Urothelium cell line (cell line): ENCODE results near the gene GDPD4.

Source experiments
- DNase-seq: peaks from one replicate; pipeline ENCODE4 v3.0.0; 2011; ENCODE audit warnings: low spot score, mixed read lengths
- FAIRE-seq: peaks from 2 replicates; lab custom pipeline; 2011; peaks lifted over from hg19 to GRCh38; lab: Jason Lieb, UNC

GDPD4 gene

DNA sequence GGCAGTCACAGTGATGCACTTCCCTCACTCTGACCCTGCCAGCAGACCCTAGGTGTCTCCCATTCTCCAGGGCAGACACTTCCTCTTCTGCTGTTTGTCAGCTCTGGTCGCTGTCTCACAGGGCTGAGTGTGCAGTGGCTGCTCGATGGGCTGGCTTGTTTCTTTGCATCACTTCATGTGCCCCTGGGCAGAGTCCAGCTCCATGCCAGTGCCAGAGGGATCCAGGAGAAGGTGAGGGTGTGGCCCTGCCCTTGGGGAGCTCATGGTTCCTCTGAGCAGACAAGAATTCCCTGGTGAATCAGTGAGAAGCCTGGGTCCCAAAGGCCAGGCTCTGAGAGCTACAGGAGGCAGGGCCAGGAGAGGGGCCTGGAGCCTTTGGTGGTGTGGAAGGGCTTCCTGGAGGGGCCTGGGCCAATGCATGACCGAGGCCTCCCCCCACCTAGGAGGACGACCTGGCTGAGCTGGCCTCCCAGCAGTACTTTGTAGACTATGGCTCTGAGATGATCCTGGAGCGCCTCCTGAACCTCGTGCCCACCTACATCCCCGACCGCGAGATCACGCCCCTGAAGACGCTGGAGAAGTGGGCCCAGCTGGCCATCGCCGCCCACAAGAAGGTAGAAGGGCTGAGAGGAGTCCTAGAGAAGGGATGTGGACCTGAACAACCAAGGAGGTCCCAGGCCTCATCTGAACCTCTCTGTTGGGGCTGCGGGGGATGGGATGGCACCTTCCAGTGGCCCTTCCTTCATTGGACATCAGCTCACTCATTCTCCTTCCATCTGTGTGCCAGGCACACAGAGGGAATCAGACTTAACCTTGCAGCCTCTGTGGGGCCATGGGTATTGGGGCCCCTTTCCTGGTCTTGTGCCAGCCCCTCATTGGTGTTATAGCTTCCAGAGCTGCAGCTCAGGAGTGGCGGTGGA lies 107.3 kb downstream of the GDPD4 start:
- DNase-seq (no peak), FAIRE-seq (peak; percentile 35)

DNA sequence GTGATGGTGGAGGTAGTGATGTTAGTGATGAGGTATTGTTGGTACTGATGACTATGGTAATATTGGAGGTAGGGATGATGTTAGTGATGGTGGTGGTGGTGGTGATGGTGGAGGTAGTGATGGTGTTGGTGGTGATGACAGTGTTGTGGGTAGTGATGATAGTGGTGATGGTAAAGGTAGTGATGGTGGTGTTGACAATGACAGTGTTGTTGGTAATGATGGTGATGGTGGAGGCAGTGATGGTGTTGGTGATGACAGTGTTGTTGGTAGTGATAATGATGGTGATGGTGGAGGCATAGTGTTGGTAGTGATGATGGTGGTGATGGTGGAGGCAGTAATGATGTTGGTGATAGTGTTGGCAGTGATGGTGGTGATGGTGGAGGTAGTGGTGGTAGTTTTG lies 108.3 kb downstream of the GDPD4 start:
- no peak for DNase-seq
- FAIRE-seq, result peak; percentile 100

DNA sequence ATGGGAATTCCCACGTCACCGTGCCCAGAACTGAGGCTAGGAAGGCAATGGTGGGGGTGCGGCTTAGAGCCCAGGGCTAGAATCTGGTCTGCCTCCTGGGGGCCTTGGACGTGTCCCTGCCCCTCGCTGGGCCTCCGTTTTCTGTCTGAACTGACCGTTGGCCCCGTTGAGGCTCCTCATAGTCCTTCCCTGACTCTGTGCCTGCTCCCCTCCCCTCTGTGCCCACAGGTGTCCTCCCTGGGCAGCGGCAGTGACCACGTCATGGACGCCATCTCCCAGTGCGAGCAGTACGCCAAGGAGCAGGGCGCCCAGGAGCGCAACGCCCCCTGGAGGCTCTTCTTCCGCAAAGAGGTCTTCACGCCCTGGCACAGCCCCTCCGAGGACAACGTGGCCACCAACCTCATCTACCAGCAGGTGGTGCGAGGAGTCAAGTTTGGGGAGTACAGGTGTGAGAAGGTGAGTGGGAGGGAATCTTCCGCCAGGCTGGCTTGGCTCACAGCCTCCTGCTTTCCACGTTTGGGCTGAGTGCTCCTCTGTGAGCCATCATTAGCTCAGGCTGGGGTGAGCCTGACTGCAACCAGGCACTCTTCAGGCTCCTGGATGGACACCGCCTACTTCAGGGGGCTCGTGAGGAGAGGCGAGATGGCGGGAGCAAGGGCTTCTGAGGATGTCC lies 109.5 kb downstream of the GDPD4 start:
- peak; percentile 97 for DNase-seq

DNA sequence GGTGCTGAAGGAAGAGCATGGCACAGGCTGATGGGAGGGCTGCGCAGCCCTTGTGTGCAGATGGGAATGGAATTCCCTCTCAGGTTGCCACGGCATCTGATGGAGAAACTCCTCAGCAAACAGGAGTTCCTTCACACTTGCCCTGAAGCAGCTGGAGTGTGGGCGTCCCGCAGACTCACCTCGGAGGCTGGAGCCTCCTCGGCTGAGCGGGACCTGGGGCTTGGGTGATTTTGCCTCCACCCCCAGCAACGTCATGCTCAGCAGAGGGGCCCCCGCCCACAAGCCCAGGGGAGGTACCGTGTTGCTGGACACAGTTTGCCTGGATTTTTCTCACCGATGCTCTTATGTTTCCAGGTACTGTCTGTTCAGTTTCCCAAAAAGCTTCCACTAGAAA lies 110.1 kb downstream of the GDPD4 start:
- peak; percentile 85 for DNase-seq
- FAIRE-seq, result peak; percentile 91

More for the DNA sequence above, 109.5 kb downstream of the GDPD4 start:
- FAIRE-seq, result peak; percentile 99

DNA sequence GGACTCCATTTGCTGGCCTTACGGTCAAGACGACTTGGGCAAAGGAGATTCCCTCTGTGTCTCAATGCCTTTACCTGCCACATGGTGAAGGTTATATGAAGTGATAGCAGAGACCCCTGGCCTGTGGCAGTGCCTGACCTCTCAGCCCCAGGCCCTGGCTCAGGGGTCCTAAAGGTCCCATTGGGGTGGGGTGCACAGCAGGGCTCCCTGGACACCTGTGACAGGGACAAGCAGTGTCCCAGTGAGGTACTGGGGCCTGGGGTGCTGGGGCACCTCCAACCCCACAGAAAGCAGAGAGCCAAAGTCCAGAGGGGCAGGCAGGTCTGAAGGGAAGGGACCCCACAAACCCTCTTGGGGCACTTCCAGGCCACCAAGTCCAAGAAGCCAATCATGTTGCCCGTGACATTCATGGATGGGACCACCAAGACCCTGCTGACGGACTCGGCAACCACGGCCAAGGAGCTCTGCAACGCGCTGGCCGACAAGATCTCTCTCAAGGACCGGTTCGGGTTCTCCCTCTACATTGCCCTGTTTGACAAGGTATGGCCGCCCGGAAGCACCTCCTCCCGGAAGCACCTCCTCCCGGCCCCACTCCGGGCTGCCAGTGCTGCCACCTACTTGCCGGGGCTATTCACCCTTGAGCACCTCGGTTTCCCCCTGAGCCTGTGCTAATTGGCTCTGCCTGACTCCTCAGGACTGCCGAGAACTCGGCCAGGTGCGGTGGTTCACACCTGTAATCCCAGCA lies 111.0 kb downstream of the GDPD4 start:
- FAIRE-seq (peak; percentile 27), DNase-seq (peak; percentile 25)

DNA sequence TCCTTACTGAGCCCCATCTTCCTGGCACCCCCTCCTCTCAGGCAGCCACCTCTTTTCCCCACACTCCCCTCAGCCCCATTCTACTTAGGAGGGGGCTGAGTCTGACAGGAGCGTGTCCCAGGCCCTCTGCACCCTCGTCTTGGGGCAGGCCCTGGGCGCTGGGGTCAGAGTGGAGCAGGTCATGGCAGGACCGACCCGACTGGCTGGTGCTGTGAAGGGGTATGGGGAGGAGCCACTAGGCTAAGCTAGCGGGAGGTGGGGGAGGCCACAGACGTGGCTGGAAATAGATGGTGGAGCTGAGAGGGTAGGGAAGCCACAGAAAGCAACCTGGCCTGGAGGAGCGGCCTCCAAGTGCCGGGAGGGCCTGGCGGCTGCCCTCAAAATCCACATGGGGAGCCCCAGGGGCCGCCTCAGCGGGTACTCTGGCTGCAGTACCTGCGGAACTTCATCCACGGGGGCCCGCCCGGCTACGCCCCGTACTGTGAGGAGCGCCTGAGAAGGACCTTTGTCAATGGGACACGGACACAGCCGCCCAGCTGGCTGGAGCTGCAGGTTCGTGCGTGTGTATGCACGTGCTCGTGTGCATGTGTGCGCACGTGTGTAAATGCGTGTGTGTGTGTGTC lies 111.8 kb downstream of the GDPD4 start:
- DNase-seq, result no peak
- FAIRE-seq, result peak; percentile 92

DNA sequence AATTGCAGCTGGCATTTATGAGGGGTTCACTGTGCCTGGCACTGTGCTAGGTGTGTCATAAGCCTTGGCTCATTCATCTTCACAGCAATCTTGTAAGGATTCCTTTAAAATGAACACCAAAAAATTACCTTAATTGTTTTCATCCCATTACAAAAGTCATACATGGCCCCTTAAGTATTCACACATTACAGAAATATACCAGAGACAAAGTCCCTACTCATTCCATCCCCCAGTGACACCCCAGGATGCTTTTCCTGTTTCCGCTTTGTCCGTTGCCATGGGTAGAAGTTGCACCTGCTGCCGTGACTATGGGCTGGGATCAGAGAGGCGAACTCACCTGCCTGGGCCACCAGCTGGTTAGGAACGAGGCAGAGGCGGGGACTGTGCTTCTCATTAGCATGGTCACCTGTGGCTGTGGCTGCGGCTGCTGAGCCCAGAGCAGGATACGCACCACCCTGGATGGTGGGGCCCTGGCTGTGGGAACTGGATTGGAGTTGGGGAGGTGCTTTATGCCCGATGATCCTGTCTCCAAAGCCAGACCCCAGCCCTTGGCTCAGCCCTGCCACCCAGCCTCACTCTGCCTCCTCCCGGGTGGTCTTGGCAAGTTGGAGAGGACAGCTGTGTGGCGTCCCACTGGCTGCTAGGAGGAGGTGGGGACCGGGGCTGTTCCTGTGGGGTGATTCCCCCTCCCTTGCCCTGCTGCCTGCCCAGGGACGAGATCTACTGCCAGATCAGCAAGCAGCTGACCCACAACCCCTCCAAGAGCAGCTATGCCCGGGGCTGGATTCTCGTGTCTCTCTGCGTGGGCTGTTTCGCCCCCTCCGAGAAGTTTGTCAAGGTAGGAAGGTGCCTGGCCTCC lies 112.6 kb downstream of the GDPD4 start:
- FAIRE-seq (peak; percentile 9), DNase-seq (no peak)

DNA sequence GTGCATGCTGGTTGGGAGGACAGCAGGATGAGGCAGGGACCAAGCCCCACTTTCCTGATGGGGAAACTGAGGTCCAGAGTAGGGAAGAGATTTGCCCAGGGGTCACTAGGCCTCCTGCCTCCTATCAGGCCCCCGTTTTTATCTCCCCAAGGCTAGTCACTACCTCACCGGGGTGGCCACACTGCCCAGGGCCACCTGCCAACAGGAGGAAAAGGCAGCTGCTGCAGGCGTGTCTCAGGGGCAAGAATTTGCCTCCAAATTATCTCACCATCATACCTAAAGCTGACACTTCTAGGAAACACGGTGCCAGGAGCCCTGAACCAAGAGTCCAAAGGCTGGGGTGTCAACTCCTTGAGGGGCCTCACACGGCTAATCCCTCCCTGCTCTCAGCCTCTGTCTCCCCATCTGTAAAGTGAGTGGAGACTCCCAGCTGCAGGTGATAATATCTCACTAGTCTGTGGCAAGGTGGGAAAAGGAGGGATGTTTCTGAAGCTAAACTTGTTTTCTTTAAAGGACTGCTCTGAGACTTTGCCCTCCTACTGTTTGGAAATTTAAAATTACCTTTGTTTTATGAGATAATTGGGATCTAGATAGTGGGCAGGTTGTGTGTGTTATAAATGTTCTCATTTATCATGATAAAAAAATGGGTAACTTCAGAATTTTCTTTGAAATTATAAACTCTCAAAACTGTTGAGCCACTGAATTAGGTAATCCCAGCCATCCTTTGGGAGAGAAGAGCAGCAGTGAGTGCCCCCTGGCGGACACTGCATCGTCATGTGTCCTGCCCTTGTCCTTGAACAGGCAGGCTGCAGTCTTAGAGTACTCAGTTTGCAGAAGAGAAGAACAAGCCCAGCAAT lies 113.5 kb downstream of the GDPD4 start:
- peak; percentile 87 for DNase-seq
- FAIRE-seq, result peak; percentile 77

DNA sequence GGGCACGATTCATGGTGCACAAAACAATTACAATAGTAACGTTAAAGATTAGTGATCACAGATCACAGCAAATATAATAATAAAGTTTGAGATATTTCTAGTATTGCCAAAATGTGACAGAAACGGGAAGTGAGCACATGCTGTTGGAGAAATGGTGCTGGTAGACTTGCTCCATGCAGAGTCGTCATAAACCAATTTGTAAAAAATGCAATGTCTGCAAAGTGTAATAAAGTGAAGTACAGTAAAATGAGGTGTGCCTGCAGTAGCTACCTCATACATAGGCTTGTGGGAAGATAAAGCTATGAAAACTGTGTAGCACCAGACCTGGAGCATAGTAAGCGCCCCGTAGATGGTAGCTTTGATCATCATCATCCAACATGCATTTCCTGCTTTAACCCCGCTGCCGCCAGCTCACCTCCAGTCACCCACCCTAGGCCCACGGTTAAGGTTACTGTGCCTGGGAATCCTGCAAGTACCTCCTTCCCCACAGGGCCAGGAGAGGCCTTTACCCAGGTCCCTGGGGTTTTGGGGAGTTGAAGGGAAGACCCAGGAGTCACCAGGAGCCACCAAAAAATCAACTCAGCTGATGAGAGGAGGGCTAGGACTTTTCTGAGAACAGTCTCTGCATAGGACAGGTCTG lies 114.3 kb downstream of the GDPD4 start:
- DNase-seq, result no peak
- no peak for FAIRE-seq

DNA sequence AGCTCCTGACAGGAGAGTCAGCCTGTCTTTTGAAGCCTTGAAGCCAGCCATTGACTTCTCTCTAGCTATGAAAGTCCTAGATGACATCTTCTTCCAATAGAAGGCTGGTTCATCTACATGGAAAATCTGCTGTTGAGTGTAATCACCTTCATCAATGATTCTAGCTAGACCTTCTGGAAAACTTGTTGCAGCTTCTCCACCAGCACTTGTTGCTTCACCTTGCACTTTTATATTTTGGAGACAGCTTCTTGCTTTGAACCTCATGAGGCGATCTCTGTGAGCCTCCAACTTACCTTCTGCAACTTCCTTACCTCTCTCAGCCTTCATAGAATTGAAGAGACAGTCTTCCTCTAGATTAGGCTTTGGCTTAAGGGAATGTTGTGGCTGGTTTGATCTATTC lies 115.2 kb downstream of the GDPD4 start:
- DNase-seq (no peak), FAIRE-seq (no peak)

DNA sequence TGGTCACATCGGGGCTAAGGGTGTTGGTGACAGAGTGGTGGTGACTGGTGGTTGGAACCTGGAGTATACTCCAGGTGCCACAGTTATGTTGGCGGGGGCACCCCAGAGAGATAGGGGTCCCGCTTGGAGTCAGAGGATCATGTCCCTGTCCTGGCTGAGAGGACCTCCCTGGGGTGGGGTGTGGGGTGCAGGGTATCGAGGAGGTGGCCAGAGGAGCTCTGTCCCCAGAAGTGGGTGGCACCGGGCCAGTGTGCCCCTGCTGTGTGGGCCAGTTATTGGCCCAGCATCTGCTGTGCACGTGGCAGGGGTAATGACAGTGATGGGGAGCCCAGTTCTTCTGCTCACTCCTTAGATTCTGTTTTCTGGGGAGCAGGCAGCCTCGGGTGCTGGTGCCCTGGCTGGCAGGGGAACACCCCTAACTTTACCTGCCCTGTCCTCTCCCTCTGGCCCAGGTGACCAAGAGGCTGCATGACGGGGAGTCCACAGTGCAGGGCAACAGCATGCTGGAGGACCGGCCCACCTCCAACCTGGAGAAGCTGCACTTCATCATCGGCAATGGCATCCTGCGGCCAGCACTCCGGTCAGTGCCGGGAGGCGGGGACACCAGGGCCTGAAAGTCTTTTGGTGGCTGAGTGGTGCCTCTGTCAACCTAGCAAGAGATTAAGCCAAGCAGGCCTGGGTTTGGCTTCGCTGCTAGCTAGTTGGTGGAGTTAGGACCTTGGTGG lies 117.2 kb downstream of the GDPD4 start:
- FAIRE-seq (peak; percentile 37), DNase-seq (no peak)

DNA sequence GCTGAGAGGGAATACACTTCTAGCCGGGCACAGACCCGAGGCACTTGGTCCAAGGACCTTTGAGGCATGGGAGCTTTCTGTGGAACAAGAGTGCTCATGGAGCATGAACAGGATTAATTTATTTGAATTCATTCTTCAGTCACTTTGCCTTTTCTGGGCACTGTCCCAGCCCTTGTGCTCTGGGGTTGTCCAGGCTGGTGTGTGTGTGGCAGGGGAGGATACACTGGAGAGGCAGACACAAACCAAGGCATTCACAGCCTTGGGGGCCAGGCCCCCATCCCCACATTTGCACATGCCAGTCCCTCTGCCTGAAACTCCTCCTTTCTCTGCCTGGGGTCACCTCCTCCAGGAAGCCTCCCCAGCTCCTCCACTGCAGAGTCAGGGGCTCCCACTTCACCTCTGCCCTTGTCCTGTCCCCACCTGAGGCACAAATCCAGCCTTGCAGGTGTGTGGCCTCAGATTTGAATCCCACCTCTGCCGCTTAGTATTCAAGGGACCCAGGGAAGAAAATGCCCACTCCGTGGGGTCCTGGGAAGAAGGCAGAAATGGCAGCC lies 118.0 kb downstream of the GDPD4 start:
- no peak for FAIRE-seq

DNA sequence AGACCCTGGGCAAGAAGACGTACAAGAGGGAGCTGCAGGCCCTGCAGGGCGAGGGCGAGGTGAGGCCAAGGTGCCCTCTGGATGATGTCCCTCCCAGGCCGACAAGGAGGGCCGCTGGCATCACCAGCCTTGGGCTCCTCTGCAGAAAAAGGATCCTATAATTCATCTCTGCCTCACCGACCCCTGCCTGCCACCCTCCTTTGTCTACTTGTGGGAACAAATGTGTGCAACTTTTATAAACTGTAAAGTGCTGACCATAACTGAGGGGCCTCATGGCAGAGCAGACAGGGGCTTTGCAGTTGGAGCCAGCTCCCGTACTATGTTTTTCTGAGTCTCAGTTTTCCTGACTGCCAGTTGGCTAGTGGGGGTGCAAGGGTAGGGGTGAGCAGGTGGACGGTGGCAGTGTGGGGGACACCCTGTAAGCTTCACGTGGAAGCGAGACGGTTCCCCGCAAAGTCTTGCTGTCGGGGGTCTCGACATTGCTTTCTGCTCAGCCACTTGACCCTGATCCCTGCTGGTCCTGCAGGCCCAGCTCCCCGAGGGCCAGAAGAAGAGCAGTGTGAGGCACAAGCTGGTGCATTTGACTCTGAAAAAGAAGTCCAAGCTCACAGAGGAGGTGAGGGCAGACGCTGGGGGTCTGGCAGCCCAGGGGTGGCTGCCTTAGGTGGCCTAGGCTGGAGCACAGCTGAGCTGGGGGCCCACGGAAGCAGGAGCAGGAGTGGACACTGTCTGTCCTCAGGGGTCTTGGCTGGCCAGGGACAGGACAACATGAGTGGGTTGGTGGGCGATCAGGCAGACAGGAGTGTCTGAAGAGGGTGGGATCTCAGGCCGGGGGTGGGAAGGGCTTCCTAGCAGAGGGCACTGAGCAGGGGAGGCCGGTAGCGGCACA lies 118.7 kb downstream of the GDPD4 start:
- FAIRE-seq, result no peak
- no peak for DNase-seq

More for the DNA sequence above, 118.0 kb downstream of the GDPD4 start:
- DNase-seq, result no peak

DNA sequence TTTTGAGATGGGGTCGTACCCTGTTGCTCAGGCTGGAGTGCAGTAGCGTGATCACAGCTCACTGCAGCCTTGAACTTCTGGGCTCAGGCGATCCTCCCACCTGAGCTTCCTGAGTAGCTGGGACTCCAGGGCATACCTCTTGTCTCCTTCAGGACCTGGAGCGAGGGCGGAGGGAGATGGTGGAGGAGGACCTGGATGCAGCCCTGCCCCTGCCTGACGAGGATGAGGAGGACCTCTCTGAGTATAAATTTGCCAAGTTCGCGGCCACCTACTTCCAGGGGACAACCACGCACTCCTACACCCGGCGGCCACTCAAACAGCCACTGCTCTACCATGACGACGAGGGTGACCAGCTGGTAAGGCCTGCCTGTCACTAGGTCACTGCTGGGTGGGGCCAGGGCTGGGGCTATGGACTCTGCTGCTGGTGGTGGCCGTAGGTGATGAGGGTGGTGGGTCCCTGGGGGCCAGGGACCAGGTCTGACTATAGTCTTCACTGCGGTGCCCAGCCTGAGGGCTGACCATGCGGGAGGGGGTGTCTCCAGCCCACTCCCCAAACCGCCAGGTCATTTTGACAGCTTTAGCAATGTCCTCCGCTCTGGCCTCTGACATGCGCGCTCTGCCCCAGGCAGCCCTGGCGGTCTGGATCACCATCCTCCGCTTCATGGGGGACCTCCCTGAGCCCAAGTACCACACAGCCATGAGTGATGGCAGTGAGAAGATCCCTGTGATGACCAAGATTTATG lies 119.5 kb downstream of the GDPD4 start:
- FAIRE-seq (peak; percentile 9), DNase-seq (no peak)

DNA sequence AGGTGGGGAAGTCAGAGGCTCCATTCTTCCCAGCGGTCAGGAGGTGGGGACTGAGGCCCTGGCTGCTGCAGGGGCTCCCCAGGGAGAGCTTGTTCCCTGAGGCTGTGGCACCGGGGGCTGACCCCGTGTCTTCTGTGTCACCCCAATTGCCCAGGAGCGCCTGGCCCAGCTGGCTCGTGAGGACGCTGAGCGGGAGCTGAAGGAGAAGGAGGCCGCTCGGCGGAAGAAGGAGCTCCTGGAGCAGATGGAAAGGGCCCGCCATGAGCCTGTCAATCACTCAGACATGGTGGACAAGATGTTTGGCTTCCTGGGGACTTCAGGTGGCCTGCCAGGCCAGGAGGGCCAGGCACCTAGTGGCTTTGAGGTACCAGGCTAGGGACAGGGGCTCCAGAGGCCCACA lies 120.3 kb downstream of the GDPD4 start:
- no peak for FAIRE-seq
- no peak for DNase-seq

DNA sequence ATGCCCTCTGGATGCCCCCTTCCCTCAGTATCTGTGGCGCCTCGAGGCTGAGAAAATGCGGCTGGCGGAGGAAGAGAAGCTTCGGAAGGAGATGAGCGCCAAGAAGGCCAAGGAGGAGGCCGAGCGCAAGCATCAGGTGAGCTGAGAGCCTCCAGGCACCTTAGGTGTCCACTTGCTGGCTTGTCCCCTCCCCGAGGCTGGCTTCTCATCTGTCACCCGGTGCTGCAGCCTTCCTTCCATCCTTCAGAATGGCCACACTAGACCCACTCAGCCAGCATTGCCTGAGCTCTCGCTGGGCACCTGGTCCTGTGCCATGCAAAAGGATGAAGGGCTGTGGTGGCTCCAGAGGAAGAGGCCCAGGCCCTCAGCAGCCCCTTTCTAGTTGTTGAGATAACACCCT lies 121.1 kb downstream of the GDPD4 start:
- FAIRE-seq, result no peak
- no peak for DNase-seq
